Loucy (cell line): ENCODE measurements around the gene MACF1.
A peak's percentile ranks its signal among the peaks of the same experiment; 100 is the strongest.

ENCODE experiments used
- H2AFZ ChIP-seq: fragments of 200-600 bp; sonication (generic); 2 replicates; pipeline ENCODE4 v1.6.0; 2016; ENCODE audit warnings: antibody characterized with exemption, mild to moderate bottlenecking, low read length, moderate library complexity
- H3F3A ChIP-seq: fragments of 200-600 bp; 2 replicates; pipeline ENCODE4 v1.6.0; 2016; ENCODE audit warnings: antibody characterized with exemption, low read depth, mild to moderate bottlenecking
- H3K27me3 ChIP-seq: fragments of 200-600 bp; sonication (generic); 2 replicates; pipeline ENCODE4 v1.6.1; 2014; ENCODE audit warnings: low read length, mild to moderate bottlenecking; ENCODE audit not compliant: insufficient read depth, poor library complexity, severe bottlenecking
- H3K36me3 ChIP-seq: fragments of 200-600 bp; sonication (generic); 2 replicates; pipeline ENCODE4 v1.6.1; 2016; ENCODE audit warnings: low read length; ENCODE audit not compliant: insufficient read depth
- H3K4me1 ChIP-seq: fragments of 200-600 bp; sonication (generic); 2 replicates; pipeline ENCODE4 v1.5.1; 2014; ENCODE audit warnings: low read length, mild to moderate bottlenecking; ENCODE audit not compliant: insufficient read depth, poor library complexity, severe bottlenecking
- H3K4me2 ChIP-seq: fragments of 200-600 bp; sonication (generic); 2 replicates; pipeline ENCODE4 v1.6.0; 2014; ENCODE audit warnings: antibody characterized with exemption, low read length, low read depth, mild to moderate bottlenecking; ENCODE audit not compliant: poor library complexity, severe bottlenecking
- H3K4me3 ChIP-seq: fragments of 200-600 bp; sonication (generic); 2 replicates; pipeline ENCODE4 v1.5.1; 2014; ENCODE audit warnings: low read length, mild to moderate bottlenecking, mixed read lengths; ENCODE audit not compliant: poor library complexity, severe bottlenecking
- H3K79me2 ChIP-seq: fragments of 200-600 bp; sonication (generic); 2 replicates; pipeline ENCODE4 v1.6.1; 2014; ENCODE audit warnings: low read length; ENCODE audit not compliant: insufficient read depth
- H3K9ac ChIP-seq: fragments of 200-600 bp; sonication (generic); 2 replicates; pipeline ENCODE4 v1.6.0; 2014; ENCODE audit warnings: mild to moderate bottlenecking, low read depth, low read length, moderate library complexity; ENCODE audit not compliant: poor library complexity, severe bottlenecking
- H3K9me2 ChIP-seq: fragments of 200-600 bp; sonication (generic); replicated peaks from 2 replicates; pipeline ENCODE4 v1.6.1; 2016; ENCODE audit warnings: low read depth, low read length, mixed read lengths
- H3K9me3 ChIP-seq: fragments of 200-600 bp; sonication (generic); 2 replicates; pipeline ENCODE4 v1.6.1; 2014; ENCODE audit warnings: mild to moderate bottlenecking, antibody characterized with exemption, low read length, low read depth; ENCODE audit not compliant: insufficient read depth
- H4K20me1 ChIP-seq: fragments of 200-600 bp; sonication (generic); 2 replicates; pipeline ENCODE4 v1.6.0; 2014; ENCODE audit warnings: antibody characterized with exemption, low read length, mild to moderate bottlenecking; ENCODE audit not compliant: insufficient read depth, poor library complexity, severe bottlenecking
- EZH2phosphoT487 ChIP-seq: fragments of 200-600 bp; IDR thresholded peaks from 2 replicates; pipeline ENCODE4 v1.6.1; 2018; ENCODE audit warnings: antibody characterized with exemption, mild to moderate bottlenecking, moderate library complexity, borderline replicate concordance
- TF ChIP-seq, protein P1 (sequence below): fragments of 200-600 bp; sonication (generic); conservative IDR thresholded peaks from 2 replicates; pipeline ENCODE4 v1.5.1; 2014; ENCODE audit warnings: mild to moderate bottlenecking, antibody characterized with exemption, low read length

Gene MACF1

DNA sequence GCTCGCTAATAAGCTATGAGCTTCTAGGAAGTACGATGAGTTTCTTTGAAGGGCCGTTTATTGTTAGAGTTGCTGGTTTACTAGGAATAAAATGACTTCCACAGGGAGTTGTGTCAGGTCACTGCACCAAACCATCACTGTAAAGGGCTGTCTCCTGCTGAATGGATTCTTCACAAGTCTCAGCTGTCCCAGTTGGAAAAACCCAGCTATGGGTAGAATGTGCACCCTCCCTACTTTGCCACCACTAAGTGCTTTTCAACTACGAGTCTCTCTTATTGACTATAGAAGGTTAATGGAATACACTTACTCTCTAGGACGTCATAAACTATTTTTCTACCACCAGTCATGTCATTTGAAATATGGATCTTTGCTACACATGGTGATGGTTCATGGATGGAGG is 192.2 kb downstream of the MACF1 start:
- Histone ChIP-seq H3F3A (peaks cover 4% of the 10 kb centered on the region; the same call in 1 of the 2 replicates), H3K79me2 (peaks cover 87% of the 10 kb centered on the region), H3K9ac (no peak overlapping the region), H3K27me3 (no peaks in the 10 kb centered on the region), H3K4me3 (no peak overlapping the region), H3K9me2 (no peaks in the 10 kb centered on the region), H3K4me1 (peaks cover 22% of the 10 kb centered on the region), H2AFZ (no peak overlapping the region), H3K36me3 (peaks cover 29% of the 10 kb centered on the region; the same call in 1 of the 2 replicates), H4K20me1 (peaks cover 32% of the 10 kb centered on the region), H3K4me2 (no peak overlapping the region), H3K9me3 (no peaks in the 10 kb centered on the region)
- no peak for TF ChIP-seq EZH2phosphoT487
- TF ChIP-seq, protein P1, sequence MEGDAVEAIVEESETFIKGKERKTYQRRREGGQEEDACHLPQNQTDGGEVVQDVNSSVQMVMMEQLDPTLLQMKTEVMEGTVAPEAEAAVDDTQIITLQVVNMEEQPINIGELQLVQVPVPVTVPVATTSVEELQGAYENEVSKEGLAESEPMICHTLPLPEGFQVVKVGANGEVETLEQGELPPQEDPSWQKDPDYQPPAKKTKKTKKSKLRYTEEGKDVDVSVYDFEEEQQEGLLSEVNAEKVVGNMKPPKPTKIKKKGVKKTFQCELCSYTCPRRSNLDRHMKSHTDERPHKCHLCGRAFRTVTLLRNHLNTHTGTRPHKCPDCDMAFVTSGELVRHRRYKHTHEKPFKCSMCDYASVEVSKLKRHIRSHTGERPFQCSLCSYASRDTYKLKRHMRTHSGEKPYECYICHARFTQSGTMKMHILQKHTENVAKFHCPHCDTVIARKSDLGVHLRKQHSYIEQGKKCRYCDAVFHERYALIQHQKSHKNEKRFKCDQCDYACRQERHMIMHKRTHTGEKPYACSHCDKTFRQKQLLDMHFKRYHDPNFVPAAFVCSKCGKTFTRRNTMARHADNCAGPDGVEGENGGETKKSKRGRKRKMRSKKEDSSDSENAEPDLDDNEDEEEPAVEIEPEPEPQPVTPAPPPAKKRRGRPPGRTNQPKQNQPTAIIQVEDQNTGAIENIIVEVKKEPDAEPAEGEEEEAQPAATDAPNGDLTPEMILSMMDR = no peak

DNA sequence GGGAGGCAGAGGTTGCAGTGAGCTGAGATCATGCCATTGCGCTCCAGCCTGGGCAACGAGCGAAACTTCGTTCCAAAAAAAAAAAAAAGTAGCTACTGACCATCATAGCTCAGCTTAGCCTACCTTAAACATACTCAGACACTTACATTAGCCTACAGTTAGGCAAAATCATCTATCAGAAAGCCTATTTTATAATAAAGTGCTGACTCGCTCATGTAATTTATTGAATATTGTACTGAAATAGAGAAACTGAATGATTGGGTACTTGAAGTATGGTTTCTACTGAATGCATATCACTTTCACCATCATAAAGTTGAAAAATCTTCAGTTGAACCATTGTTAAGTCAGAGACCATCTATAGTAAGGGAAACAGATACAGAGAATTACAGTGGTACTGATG is 193.0 kb downstream of the MACF1 start:
- Histone ChIP-seq H4K20me1 (peaks cover 32% of the 10 kb centered on the region), H3K79me2 (peaks cover 85% of the 10 kb centered on the region), H3K4me3 (no peak overlapping the region), H3K4me1 (peaks cover 22% of the 10 kb centered on the region), H2AFZ (no peak overlapping the region), H3K36me3 (peaks cover 26% of the 10 kb centered on the region; the same call in 1 of the 2 replicates), H3K4me2 (no peak overlapping the region), H3K27me3 (no peaks in the 10 kb centered on the region), H3K9me2 (no peaks in the 10 kb centered on the region), H3K9me3 (no peaks in the 10 kb centered on the region), H3K9ac (no peak overlapping the region), H3F3A (peaks cover 4% of the 10 kb centered on the region; the same call in 1 of the 2 replicates)
- TF ChIP-seq, protein P1 = no peak

- H3K79me2 ChIP-seq = peaks cover 81% of the 10 kb centered on the region
- TF ChIP-seq, protein P1 = no peak
- TF ChIP-seq EZH2phosphoT487 = no peak
- peak overlapping the region; percentile 36 for H3K4me2 ChIP-seq
- peaks cover 27% of the 10 kb centered on the region; the same call in 1 of the 2 replicates for H3K36me3 ChIP-seq
- H3K27me3 ChIP-seq = no peaks in the 10 kb centered on the region
- H3K9me2 ChIP-seq = no peaks in the 10 kb centered on the region
- H2AFZ ChIP-seq = no peak overlapping the region
- peaks cover 22% of the 10 kb centered on the region for H3K4me1 ChIP-seq
- no peak overlapping the region for H3K9ac ChIP-seq
- peaks cover 4% of the 10 kb centered on the region; the same call in 1 of the 2 replicates for H3F3A ChIP-seq
- H3K9me3 ChIP-seq = no peaks in the 10 kb centered on the region
- H4K20me1 ChIP-seq = peaks cover 32% of the 10 kb centered on the region
- no peak overlapping the region for H3K4me3 ChIP-seq
Observed at GRCh38 chr1:39398278-39399021, 194.0 kb downstream of the MACF1 start.
